AG09319 (cell line): ENCODE data around the gene RASD1.

ENCODE experiments used
- DNase-seq: peaks from one replicate; pipeline ENCODE4 v3.0.0-alpha.2; 2010; ENCODE audit warnings: low read depth; ENCODE audit errors: extremely low read depth
- TF ChIP-seq, protein P1 (sequence below): IDR thresholded peaks from 2 replicates; pipeline ENCODE4 v1.5.1; 2011; ENCODE audit warnings: low read depth, mild to moderate bottlenecking, inconsistent platforms, low read length, moderate library complexity

RASD1 gene

GRCh38 chr17:17540278-17540906 lies 44.2 kb upstream of the RASD1 start:
- TF ChIP-seq, protein P1, sequence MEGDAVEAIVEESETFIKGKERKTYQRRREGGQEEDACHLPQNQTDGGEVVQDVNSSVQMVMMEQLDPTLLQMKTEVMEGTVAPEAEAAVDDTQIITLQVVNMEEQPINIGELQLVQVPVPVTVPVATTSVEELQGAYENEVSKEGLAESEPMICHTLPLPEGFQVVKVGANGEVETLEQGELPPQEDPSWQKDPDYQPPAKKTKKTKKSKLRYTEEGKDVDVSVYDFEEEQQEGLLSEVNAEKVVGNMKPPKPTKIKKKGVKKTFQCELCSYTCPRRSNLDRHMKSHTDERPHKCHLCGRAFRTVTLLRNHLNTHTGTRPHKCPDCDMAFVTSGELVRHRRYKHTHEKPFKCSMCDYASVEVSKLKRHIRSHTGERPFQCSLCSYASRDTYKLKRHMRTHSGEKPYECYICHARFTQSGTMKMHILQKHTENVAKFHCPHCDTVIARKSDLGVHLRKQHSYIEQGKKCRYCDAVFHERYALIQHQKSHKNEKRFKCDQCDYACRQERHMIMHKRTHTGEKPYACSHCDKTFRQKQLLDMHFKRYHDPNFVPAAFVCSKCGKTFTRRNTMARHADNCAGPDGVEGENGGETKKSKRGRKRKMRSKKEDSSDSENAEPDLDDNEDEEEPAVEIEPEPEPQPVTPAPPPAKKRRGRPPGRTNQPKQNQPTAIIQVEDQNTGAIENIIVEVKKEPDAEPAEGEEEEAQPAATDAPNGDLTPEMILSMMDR: no peak
- DNase-seq: no peak

- DNase-seq: no peak
- TF ChIP-seq, protein P1: no peak
Measured at GRCh38 chr17:17539591-17539990, 43.4 kb upstream of the RASD1 start.

GRCh38 chr17:17538417-17539391 lies 42.5 kb upstream of the RASD1 start:
- DNase-seq: no peak
- TF ChIP-seq, protein P1: no peak

GRCh38 chr17:17537311-17538099 lies 41.3 kb upstream of the RASD1 start:
- DNase-seq: no peak
- TF ChIP-seq, protein P1: no peak

- TF ChIP-seq, protein P1: no peak
- DNase-seq: no peak
Measured at GRCh38 chr17:17536702-17537101, 40.5 kb upstream of the RASD1 start.

- TF ChIP-seq, protein P1: no peak
- no peak for DNase-seq
Measured at GRCh38 chr17:17535957-17536356, 39.8 kb upstream of the RASD1 start.
